Body of pancreas (tissue), 4 donors: Measurements from ENCODE around the gene CFAP100.

Experiments
- POLR2A ChIP-seq, 3 donors: fragments of 450-650 bp; IDR thresholded peaks; one replicate each; pipeline ENCODE4 v1.6.1; 2016; ENCODE audit warnings: antibody characterized with exemption in 3 of 3, mild to moderate bottlenecking in 2 of 3
- TF ChIP-seq, protein P1 (sequence below), 7 experiments: fragments of 450-650 bp in 4 of 7; fragments of 200-600 bp in 3 of 7; sonication (generic) in 3 of 7; IDR thresholded peaks; one replicate each; pipeline ENCODE4 v1.5.1; 2016 to 2019; ENCODE audit warnings: antibody characterized with exemption in 7 of 7

DNA sequence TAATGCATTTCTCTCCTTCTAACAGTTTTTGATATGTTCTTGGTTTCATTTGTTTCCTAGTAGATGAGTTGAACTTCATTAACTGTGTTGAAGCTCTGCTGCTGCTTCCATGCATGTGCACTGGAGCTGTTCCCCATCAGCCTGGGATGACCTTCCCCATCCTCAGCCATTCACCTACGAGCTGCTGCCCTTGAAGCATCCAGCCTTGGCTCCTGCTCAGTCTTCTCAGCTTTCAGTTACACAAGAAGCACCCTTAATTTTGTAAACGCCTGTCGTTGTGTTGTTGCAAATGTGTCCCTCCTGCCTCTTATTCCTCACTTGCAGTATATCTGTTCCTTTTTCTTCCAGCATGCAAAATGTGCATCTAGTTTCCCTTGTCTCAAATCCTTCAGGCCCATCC, 89.4 kb downstream of the CFAP100 start:
- TF ChIP-seq, protein P1, sequence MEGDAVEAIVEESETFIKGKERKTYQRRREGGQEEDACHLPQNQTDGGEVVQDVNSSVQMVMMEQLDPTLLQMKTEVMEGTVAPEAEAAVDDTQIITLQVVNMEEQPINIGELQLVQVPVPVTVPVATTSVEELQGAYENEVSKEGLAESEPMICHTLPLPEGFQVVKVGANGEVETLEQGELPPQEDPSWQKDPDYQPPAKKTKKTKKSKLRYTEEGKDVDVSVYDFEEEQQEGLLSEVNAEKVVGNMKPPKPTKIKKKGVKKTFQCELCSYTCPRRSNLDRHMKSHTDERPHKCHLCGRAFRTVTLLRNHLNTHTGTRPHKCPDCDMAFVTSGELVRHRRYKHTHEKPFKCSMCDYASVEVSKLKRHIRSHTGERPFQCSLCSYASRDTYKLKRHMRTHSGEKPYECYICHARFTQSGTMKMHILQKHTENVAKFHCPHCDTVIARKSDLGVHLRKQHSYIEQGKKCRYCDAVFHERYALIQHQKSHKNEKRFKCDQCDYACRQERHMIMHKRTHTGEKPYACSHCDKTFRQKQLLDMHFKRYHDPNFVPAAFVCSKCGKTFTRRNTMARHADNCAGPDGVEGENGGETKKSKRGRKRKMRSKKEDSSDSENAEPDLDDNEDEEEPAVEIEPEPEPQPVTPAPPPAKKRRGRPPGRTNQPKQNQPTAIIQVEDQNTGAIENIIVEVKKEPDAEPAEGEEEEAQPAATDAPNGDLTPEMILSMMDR (IDR thresholded peaks at IDR 0.05), result no peak
- TF ChIP-seq POLR2A (IDR thresholded peaks at IDR 0.05), result no peak
